ENCODE measurements around the gene IFT122.
"Not testable (repeated sequence)": the region's sequence is repeated elsewhere in the genome, so short reads cannot be mapped to it uniquely, and the experiment has no call there.

IFT122 gene

DNA sequence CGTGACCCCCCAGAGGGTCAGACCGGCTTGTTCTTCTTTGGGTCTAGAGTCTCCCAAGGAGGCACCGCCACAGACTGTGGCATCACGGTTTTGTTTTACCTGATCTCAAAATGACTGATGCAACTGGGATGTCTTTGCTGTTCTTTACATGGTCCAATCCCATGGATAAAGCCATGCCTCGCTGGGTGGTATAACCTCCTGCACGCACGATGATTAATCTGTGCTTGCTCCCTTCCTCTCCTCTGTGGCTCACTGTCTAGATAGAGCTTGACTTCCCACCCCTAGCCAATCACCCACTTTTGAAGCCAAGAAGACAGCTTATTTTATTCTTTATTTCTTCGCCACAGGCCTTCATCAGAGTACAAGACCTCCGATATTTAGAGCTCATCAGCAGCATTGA lies 51.8 kb downstream of the IFT122 start:
- TF ChIP-seq, protein P1, sequence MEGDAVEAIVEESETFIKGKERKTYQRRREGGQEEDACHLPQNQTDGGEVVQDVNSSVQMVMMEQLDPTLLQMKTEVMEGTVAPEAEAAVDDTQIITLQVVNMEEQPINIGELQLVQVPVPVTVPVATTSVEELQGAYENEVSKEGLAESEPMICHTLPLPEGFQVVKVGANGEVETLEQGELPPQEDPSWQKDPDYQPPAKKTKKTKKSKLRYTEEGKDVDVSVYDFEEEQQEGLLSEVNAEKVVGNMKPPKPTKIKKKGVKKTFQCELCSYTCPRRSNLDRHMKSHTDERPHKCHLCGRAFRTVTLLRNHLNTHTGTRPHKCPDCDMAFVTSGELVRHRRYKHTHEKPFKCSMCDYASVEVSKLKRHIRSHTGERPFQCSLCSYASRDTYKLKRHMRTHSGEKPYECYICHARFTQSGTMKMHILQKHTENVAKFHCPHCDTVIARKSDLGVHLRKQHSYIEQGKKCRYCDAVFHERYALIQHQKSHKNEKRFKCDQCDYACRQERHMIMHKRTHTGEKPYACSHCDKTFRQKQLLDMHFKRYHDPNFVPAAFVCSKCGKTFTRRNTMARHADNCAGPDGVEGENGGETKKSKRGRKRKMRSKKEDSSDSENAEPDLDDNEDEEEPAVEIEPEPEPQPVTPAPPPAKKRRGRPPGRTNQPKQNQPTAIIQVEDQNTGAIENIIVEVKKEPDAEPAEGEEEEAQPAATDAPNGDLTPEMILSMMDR (IDR thresholded peaks at IDR 0.05; ENCODE audit: borderline replicate concordance, insufficient read depth, low read depth, low read length) = no peak
- no peak overlapping the region for H3K4me3 ChIP-seq (ENCODE audit: low read depth, low read length)

DNA sequence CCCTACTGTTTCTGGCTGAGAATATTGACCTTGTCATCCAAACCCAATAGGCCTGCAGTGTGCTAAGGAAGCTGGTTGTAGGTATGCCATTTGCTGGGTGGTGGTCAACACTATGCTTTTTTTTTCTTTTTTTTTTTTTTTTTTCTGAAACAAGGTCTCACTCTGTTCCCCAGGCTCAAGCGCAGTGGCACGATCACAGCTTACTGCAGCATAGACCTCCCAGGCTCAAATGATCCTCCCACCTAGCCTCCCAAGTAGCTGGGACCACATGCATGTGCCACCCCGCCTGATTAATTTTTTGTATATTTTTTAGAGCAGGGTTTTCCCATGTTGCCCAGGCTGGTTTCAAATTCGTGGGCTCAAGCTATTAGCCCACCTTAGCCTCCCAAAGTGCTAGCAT lies 52.7 kb downstream of the IFT122 start:
- no peak overlapping the region for H3K4me3 ChIP-seq (ENCODE audit: low read depth, low read length)
- TF ChIP-seq, protein P1 (IDR thresholded peaks at IDR 0.05; ENCODE audit: borderline replicate concordance, insufficient read depth, low read depth, low read length) = no peak

DNA sequence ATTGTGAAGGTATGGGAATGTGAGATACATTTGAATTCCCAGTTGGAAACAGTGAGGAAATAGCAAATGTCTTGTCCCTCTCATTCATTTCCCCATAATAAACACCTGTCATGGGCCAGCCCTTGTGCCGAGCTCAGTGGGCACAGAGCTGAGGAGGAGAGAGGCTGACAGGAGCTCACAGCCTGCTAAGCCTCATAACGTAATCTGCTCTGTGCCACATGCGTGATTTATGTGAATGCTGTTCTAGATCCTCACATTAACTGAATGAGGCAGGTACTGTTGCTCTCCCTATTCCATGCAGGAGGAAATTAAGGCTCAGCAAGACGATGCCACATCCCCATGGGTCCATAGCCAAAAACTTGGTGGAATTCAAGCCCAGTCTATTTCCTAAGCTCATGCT lies 53.2 kb downstream of the IFT122 start:
- TF ChIP-seq, protein P1 (IDR thresholded peaks at IDR 0.05; ENCODE audit: borderline replicate concordance, insufficient read depth, low read depth, low read length) = no peak
- H3K4me3 ChIP-seq (ENCODE audit: low read depth, low read length) = no peak overlapping the region

DNA sequence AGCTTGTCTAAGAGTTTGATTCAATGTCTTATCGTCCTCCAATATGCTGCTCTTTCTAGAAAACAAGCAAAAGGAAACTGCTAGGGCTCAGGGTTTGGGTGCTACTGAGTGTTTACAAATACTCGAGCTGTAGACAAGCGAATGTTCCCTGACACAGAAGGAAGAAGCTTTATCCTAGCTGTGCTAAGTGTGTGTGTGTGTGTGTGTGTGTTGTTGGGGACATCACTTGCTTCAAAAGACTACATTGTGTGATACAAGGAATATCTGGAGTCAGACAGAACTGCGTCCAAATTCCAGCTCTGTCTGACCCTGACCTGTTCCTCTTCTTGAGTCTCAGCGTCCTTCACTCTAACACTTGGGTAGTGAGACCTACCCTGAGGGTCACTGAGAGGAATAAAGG lies 54.5 kb downstream of the IFT122 start:
- not testable (repeated sequence) for H3K4me3 ChIP-seq (ENCODE audit: low read depth, low read length)

DNA sequence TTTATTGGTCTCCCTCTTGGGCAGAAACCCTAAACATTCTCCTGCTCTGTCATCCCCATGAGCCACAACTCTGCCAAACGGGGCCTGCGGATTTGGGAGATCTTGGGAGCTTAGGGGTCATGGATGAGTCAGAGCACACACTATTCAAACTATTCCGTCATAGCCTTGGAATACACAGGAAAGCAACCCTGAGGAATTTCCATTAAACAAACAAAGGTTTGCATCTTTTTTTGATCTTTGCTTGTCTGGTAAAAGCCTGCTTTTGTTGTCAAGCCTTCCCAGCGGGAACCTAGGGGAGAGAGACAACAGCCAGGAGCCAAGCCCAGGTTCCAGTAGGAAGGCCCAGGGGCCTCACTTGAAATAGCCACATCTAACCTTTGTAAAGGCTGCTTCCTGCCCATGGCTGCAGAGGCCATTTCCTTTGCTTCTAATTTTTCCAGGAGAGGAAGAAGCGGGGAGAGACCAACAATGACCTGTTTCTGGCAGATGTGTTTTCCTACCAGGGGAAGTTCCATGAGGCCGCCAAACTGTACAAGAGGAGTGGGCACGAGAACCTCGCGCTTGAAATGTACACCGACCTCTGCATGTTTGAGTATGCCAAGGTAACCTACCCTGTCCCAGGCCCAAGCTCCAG lies 55.1 kb downstream of the IFT122 start:
- not testable (repeated sequence) for H3K4me3 ChIP-seq (ENCODE audit: low read depth, low read length)

DNA sequence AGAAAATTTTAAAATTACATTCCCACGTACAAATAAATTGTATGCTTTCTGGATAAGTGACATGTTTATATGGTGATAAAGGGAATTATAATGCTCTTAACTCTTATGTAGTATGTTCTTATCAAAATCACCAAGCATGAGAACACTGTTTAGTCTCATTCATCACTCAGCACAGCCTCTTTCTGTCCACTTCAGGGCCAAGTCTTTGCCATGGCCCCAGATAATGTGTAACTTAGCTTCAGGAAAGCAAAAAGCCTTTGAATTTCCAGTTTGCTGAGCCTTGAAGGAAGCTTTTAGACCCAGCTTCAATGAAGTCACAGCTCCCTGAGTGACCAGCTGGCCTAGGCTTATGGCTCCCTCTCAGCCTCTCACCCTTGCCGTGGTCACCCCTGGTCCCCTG lies 57.9 kb downstream of the IFT122 start:
- not testable (repeated sequence) for H3K4me3 ChIP-seq (ENCODE audit: low read depth, low read length)

DNA sequence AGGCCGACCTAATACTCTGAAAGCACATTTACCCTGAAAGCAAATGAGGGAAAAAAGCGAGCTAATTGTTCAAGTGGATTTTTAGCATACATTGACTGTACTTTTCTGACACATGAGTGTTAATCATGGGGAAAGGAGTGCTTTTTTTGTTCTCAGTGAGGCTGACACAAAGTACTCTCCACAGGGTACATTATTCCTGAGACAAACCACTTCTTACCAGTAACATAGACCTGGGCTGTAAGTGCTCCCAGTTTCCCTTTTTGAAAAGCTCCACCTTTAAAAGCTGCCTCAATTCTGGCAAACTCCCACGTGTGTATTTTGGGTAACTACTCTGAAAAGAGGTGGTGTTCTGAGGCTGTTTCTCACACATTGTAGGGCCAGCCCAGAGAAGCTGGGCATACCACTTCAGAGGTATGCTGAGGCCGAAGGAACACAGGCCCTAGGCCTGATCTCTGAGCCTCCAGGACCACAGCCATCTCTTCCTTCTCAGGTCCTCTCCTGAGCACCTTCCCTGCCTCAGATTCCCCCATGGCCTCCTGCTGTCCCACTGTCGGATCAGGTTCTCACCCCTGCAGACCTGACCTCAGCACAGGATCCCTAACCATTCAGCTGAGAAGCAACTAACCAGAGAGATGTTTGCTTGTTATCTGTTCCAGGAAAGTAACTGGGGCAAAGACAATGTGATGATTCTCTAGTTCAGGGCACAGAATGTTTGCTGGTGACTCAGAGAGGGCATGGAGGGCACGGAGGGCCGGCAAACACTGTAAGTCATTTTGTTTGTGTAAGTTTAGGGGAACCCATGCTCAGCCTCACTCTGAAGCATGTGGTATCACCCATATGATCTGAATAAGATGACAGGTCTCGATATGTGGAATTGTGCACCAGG lies 58.8 kb downstream of the IFT122 start:
- H3K4me3 ChIP-seq (ENCODE audit: low read depth, low read length) = not testable (repeated sequence)

DNA sequence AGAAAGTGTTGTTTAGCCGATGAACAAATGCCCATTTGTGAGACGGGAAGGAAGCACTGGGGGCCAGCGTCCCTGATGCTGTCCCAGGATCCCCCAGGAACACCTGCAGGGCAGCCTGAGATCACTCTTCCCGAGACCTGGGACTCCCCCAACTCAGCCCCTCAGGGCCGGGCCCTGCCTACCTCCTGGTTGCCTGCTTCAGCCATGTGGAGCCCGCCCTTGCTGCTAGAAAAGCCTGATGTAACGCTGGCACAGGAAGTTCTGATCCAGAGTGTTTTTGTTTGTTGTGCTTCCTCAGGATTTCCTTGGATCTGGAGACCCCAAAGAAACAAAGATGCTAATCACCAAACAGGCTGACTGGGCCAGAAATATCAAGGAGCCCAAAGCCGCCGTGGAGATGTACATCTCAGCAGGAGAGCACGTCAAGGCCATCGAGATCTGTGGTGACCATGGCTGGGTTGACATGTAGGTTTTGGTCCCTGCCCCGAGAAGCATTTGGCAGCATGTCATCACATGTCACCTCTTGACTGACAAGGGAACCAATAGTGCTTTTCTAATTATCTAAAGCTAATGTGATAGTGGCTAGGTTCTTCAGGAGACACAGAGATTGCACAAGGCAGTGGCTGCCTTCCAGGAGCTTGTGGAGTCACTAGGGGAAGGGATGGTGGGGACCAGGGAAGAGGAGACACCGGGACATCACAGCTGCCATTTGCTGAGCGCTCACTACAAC lies 59.7 kb downstream of the IFT122 start:
- H3K4me3 ChIP-seq (ENCODE audit: low read depth, low read length) = not testable (repeated sequence)

DNA sequence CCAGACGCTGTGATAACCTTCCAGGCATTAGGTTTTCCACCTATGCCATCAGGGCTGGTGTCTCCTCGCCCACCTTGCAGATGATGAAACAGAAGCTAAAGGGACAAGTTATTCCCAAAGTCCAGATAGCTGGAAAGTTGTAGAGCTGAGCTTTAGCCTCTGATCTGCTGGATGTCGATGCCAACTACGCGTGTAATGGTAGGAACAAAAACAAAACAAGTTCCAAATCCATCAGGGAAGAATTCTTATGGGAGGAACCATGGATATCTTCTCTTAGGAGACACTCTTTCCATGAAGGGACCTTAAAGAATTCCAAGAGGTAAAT lies 60.3 kb downstream of the IFT122 start:
- TF ChIP-seq, protein P1 (IDR thresholded peaks at IDR 0.05; ENCODE audit: borderline replicate concordance, insufficient read depth, low read depth, low read length) = no peak
- no peak overlapping the region for H3K4me3 ChIP-seq (ENCODE audit: low read depth, low read length)
